Naive thymus-derived CD8-positive, alpha-beta T cell (primary cell): Measurements from ENCODE around the gene XXYLT1. TPM values are rescaled to one million over a fixed set of nuclear protein-coding genes. Genes with fewer than 3 reads are reported as not detected.

Experiments used
- ATAC-seq, 2 donors: fragments of 150-1000 bp; cut with Tn5 transposase in 1 of 2; sonication (Bioruptor Pico), chemical (Tn5 transposase) in 1 of 2; 1 replicate in 1 of 2; 2 replicates in 1 of 2; pipeline ENCODE4 v1.10.0; 2021; ENCODE audit warnings: mild to moderate bottlenecking in 2 of 2, moderate library complexity in 2 of 2
- POLR2A ChIA-PET: fragments of 350-600 bp; sonication (Branson Sonifier 250); formaldehyde crosslinking; loops from one replicate; lab custom pipeline; 2021; ENCODE audit warnings: antibody characterized with exemption; lab: Charles Lee
- DNase-seq, 10 donors: peaks; one replicate each; pipeline versions ENCODE4 v3.0.0 to v3.0.0-alpha.2; 2020 to 2022
- H3K27ac Mint-ChIP-seq, 10 donors: one replicate each; pipeline ENCODE4 v1.8.0; 2020 to 2022; ENCODE audit warnings: mild to moderate bottlenecking in 10 of 10, mixed read lengths in 10 of 10, moderate library complexity in 4 of 10, inconsistent platforms in 1 of 10
- H3K27me3 Mint-ChIP-seq, 5 donors: one replicate each; pipeline ENCODE4 v1.8.0; 2021 to 2022; ENCODE audit warnings: mixed read lengths in 5 of 5
- H3K36me3 Mint-ChIP-seq, 3 donors: one replicate each; pipeline ENCODE4 v1.8.0; 2020 to 2022; ENCODE audit warnings: mixed read lengths in 3 of 3, mild to moderate bottlenecking in 2 of 3, inconsistent platforms in 1 of 3
- H3K4me1 Mint-ChIP-seq, 4 donors: one replicate each; pipeline ENCODE4 v1.8.0; 2021 to 2022; ENCODE audit warnings: mixed read lengths in 4 of 4
- H3K4me3 Mint-ChIP-seq, 10 donors: one replicate each; pipeline ENCODE4 v1.8.0; 2020 to 2022; ENCODE audit warnings: mild to moderate bottlenecking in 10 of 10, mixed read lengths in 10 of 10, moderate library complexity in 6 of 10, inconsistent platforms in 1 of 10
- H3K9me3 Mint-ChIP-seq, 9 donors: one replicate each; pipeline ENCODE4 v1.8.0; 2020 to 2022; ENCODE audit warnings: mixed read lengths in 9 of 9, mild to moderate bottlenecking in 3 of 9, inconsistent platforms in 1 of 9, moderate library complexity in 1 of 9
- polyA plus RNA-seq, 3 donors: library from polyadenylated mRNA; unstranded; fragments of 300-500 nt; fragmentation: Illumina TruSeq; gene quantifications; one replicate each; pipeline ENCODE4 v1.2.3, GENCODE V29; 2021
- total RNA-seq, 8 experiments: library from RNA in 2 of 8; stranded (reverse) in 2 of 8; gene quantifications; one replicate each; pipeline ENCODE4 v1.2.3 and lab custom pipeline; 2021 to 2026

Gene XXYLT1
- total and polyA plus RNA-seq, 5 experiments from 2014 or later: 5.4 to 8.3 (median 6.3) TPM

DNA sequence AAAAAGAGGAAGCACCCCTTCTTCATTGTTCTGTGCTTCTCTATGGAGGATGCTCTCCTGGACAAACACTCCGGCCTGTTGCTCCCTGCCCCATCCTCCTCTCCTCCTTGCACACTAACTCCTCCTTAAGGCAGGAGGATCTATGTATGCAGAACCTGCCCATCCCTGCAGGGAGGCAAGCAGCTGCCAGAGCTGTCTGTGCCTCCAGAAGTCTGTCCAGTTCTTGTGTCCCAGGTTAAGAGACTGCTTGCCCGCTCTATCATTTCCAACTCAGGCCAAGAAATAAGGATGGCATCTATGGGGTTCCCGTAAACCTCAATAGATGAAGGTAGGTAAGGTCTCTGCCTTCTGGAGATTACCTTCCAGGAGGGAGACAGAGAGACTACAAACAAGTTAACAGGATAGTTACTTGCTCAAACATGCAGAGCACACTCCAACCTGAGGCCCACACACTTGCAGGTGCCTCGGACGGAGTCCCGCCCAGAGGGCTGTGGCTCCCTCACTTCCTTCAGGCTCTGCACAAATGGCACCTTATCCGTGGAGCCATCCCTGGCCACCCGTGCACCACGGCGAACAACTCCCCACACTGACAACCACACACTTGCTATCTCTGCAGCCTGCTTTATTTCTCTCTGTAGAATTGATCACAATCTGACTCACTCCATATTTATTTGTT is 6.9 kb downstream of the XXYLT1 start:
- H3K4me1 Mint-ChIP-seq: peaks cover 8 to 30% (median 28%) of the 10 kb centered on the region in 4 donors
- no peak for DNase-seq
- H3K4me3 Mint-ChIP-seq: peak overlapping the region in 1 of 10 donors; percentile 2
- ATAC-seq: no peak
- POLR2A ChIA-PET: interaction anchor here (0.7 to 1.0 kb wide), 2 partner anchors 333 to 581 kb away, joined by 3 read pairs; no protein-coding TSS in a partner anchor
- peaks cover 0 to 20% (median 5%) of the 10 kb centered on the region in 3 donors for H3K36me3 Mint-ChIP-seq
- H3K9me3 Mint-ChIP-seq: no peaks in the 10 kb centered on the region
- H3K27me3 Mint-ChIP-seq: no peaks in the 10 kb centered on the region
- H3K27ac Mint-ChIP-seq: peak overlapping the region in 1 of 10 donors; percentile 24

DNA sequence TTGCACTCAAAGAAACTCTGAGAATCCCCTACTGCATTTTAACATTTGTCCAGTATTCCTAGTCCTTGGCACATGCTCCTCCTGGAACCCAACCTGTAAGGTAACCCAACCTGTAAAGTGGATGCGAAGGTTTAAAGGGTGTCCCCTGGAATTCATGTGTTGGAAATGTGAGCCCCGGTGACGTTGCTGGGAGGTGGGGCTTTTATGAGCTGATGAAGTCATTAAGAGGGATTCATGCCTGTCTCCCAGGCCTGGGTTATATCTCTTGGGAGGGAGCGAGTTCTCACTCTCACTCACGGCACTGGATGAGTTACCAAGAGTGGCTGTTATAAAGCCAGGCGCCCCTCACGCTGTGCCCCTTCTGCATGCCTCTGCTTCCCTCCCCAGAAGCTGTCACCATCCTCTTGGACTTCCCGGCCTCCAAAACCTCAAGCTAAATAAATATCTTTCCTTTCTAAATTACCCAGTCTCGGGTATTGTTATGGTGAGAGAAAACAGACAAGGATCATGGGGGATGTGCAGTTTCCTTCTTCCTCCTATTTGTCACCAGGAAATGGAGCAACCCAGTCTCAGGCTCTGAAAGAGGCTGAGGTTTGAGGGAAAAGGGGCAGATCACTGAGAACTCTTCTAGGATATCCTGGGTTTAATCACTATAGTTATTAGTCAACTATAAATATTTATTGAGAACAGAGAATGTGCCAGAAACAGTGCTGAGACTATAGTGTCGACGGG is 7.6 kb downstream of the XXYLT1 start:
- H3K4me1 Mint-ChIP-seq: peaks cover 7 to 33% (median 29%) of the 10 kb centered on the region in 4 donors
- H3K27me3 Mint-ChIP-seq: no peaks in the 10 kb centered on the region
- POLR2A ChIA-PET: interaction anchor here (0.7 to 3.5 kb wide), 2 partner anchors 120 to 591 kb away, joined by 3 to 19 read pairs; partner anchors contain the start of gene LSG1
- DNase-seq (no peak), ATAC-seq (no peak)
- peaks cover 0 to 20% (median 5%) of the 10 kb centered on the region in 3 donors for H3K36me3 Mint-ChIP-seq
- no peak overlapping the region for H3K27ac Mint-ChIP-seq
- no peaks in the 10 kb centered on the region for H3K9me3 Mint-ChIP-seq
- peak overlapping the region in 1 of 10 donors; percentile 6 for H3K4me3 Mint-ChIP-seq

DNA sequence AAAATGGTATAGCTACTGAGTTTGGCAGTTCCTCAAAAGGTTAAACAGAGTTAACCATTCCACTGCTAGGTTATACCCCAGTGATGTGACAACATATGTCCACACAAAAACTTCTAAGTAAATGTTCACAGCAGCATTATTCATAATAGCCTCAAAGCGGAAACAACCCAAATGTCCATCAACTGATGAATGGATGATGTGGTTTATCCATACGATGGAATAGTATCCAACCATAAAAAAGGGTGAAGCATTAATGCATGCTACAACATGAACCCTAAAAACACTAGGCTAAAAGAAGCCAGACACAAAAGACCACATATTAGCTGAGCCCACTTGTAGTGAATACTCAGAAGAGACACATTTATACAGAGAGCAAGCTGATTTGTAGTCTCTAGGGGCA is 9.0 kb downstream of the XXYLT1 start:
- ATAC-seq (no peak), DNase-seq (no peak)
- POLR2A ChIA-PET: interaction anchor here (3.0 to 3.5 kb wide), 2 partner anchors 8 to 589 kb away, joined by 19 to 21 read pairs; partner anchors contain the start of genes LSG1 and XXYLT1
- no peak overlapping the region for H3K27ac Mint-ChIP-seq
- peaks cover 14 to 40% (median 33%) of the 10 kb centered on the region in 4 donors for H3K4me1 Mint-ChIP-seq
- H3K9me3 Mint-ChIP-seq: no peaks in the 10 kb centered on the region
- H3K27me3 Mint-ChIP-seq: no peaks in the 10 kb centered on the region
- no peak overlapping the region for H3K4me3 Mint-ChIP-seq
- H3K36me3 Mint-ChIP-seq: peaks cover 0 to 15% (median 5%) of the 10 kb centered on the region in 3 donors

DNA sequence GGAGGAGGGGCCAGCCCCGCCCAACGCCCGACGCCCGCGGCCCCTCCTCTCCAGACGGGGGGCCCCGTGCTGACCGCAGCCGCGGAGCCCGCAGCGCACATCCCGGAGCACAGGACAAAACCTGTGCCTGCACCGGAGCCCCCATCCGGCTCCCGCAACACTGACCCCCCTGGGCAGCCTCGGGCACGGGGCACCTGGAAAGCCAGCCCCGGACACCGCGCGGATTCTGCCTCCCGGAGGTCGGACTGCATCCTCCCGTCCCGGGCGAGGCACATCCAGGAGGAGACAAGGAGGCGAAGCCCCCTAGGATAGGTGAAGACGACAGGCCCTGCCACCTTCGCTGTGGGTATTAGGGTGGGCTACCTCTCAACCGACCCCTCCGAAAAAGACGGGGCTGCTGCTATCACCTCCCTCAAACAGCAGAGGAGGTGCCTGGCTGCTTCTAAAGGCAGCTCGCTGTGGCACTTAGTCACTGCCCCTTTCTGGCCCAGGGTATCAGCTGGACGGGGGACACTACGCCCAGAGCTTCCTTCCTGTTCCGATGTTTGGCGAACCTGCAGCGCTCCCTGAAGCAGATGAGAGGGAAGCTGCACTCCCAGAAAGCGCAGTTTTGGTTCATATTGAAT is 10.6 kb downstream of the XXYLT1 start:
- Mint-ChIP-seq H3K4me3 (peak overlapping the region; percentile 73 to 89 (median 83)), H3K27ac (peak overlapping the region; percentile 13 to 90 (median 70)), H3K4me1 (peaks cover 17 to 39% (median 33%) of the 10 kb centered on the region in 4 donors), H3K27me3 (no peaks in the 10 kb centered on the region), H3K36me3 (peaks cover 0 to 8% (median 2%) of the 10 kb centered on the region in 3 donors), H3K9me3 (no peaks in the 10 kb centered on the region)
- ATAC-seq (peak; percentile 2 to 14), DNase-seq (no peak)
- POLR2A ChIA-PET: interaction anchor here (0.6 to 3.5 kb wide), 5 partner anchors 10 to 588 kb away, joined by 4 to 21 read pairs (median 10); partner anchors contain the start of genes LSG1 and XXYLT1

DNA sequence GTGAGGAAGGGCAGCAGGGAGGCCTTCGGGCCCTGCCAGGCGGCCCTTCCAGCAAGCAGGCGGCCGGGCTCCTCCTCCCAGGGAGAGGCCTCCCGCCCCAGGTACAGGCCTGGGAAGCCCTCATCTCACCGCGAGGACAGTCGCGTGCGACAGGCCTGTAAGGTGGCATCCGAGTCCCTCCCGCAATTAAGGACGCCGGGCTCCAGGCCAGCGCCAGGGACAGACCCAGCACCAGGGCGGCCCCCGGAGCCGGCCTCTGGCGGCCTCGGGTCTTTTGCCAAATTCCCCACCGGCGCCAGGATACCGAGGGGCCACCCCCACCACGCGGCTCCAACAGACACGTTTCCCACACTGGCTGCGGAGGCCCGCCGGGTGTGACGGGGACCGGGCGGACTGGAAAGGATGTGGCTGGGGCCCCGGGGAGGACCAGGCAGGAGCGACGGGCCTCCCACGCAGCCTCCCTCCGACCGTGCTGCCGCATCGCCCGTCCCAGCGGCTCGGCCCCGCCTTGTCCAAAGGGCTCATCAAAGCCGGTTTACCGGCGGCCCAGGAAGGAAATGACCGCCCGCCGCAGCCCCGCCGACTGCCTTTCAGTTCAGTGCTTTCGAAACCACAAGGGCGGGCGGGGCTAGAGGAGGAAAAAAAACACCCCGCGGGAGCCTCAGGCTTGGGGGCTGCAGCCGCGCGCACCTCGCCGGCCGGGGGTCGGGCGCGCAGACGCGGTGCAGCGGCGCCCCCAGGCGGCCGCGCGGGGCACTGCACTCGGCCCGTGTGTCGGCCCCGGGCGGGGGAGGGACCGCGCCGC is 11.3 kb downstream of the XXYLT1 start:
- Mint-ChIP-seq H3K27me3 (no peaks in the 10 kb centered on the region), H3K4me1 (peaks cover 20 to 39% (median 36%) of the 10 kb centered on the region in 4 donors), H3K27ac (peak overlapping the region; percentile 70 to 95 (median 90)), H3K4me3 (peak overlapping the region; percentile 56 to 76 (median 69)), H3K9me3 (no peaks in the 10 kb centered on the region), H3K36me3 (peaks cover 0 to 1% (median 0%) of the 10 kb centered on the region in 3 donors)
- POLR2A ChIA-PET: interaction anchor here (1.2 to 3.5 kb wide), 6 partner anchors 9 to 587 kb away, joined by 3 to 21 read pairs (median 9); partner anchors contain the start of genes LSG1 and XXYLT1
- ATAC-seq (peak; percentile 80 to 81), DNase-seq (peak; percentile 84 to 95 (median 92))

DNA sequence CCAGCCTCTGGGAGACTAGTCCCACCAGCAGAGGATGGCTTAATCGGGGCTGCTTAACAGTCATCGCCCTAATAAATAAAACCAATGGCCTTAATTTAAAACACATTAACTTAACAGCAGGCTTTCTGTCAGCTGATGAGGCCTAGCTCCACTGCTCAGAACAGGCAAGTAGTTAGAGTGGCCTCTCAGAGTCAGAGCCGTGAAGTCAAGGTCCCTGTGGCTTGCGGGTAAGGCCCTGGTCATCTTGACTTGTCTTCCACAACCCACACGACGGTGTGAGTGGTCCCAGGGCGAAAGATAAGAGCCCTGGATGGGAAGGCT is 11.8 kb downstream of the XXYLT1 start:
- H3K36me3 Mint-ChIP-seq: no peaks in the 10 kb centered on the region
- ATAC-seq (no peak), DNase-seq (no peak)
- H3K4me1 Mint-ChIP-seq: peaks cover 20 to 42% (median 35%) of the 10 kb centered on the region in 4 donors
- POLR2A ChIA-PET: interaction anchor here (0.8 to 1.4 kb wide), 5 partner anchors 8 to 576 kb away, joined by 3 to 8 read pairs (median 4); partner anchors contain the start of gene XXYLT1
- no peaks in the 10 kb centered on the region for H3K9me3 Mint-ChIP-seq
- H3K4me3 Mint-ChIP-seq: peak overlapping the region; percentile 26 to 76 (median 48)
- peak overlapping the region; percentile 80 to 94 (median 90) for H3K27ac Mint-ChIP-seq
- no peaks in the 10 kb centered on the region for H3K27me3 Mint-ChIP-seq

DNA sequence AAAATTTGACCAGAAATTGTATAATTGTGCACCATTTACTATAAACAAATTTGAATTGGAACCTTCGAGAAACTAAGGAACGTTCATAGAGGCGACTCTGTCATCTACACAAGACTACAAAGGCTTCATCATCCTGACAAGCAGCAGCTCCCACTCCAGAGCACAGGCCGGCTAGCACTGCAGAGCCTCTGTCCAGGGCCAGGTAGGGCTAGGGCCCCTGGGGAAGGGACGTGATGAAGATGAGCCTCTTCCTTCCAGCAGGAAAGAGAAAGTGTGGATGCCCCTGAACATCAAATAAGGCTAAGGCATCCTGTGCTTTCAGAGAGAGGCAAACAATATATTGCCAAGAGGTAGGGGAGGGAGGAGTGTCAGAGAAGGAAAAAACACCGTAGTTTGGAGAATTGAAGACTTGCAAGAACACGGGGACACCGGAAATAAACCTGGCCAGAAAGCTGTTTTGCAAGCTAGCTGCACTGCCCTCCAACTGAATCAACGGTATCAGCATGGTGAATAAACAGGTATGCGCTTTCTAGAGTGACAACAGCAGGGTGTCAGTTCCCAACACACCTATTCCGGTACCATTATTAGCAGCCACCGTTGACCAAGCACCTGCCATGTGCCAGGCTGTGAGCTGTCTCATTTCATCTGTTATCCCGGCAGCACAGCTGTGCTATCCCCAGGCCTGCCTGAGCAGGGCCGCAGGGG is 12.4 kb downstream of the XXYLT1 start:
- ATAC-seq (no peak), DNase-seq (peak in 2 of 10 donors; percentile 21 to 30)
- POLR2A ChIA-PET: interaction anchor here (0.8 to 1.4 kb wide), 6 partner anchors 8 to 614 kb away, joined by 3 to 8 read pairs (median 4); partner anchors contain the start of gene XXYLT1
- Mint-ChIP-seq H3K27me3 (no peaks in the 10 kb centered on the region), H3K36me3 (no peaks in the 10 kb centered on the region), H3K27ac (peak overlapping the region; percentile 80 to 94 (median 90)), H3K9me3 (no peaks in the 10 kb centered on the region), H3K4me3 (peak overlapping the region; percentile 26 to 76 (median 48)), H3K4me1 (peaks cover 20 to 42% (median 34%) of the 10 kb centered on the region in 4 donors)

DNA sequence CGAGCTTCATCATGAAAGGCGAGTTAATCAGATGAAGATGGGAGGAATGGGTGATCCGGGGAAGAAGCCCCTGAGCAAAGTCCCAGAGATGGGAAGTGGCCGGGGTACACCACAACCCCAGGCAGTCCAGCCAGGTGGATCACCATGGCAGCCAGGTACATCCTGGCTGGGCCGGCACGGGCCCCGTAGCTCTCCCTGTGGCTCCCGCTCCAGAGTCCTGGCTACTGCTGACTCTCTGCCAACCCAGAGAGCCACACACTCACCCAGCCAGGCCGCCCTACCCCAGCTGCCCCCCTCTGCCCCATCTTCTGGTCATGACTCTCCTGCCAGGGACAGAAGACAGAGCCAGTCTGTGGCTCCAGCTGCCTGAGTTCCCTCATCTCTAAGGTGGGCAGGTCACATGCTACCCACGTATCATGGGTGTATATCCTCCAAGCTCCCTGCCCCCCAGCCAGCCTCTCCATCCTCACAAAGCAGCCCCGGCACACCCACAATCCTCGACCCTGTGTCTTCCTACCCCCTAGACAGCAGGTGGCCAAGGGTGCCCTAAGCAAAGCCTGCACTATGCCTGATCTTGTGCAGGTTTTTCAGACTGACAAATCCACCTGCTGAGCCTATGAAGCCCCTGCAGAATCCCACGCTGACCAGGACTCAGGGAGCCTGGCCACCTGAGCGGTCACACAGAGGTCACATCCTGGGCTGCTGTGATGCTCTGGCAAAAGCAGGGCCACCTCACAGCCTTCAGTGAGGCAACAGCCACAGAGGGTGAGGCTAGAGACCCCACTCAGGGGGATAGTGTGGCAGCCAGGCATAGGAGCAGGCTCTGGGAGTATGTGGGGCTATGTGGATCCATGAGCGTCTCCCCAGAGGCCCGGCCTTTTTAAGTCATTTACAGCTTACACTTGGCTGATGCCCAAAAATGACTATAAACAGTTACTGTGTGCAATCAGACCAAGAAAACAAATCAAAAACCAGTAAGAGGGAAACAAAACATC is 13.2 kb downstream of the XXYLT1 start:
- POLR2A ChIA-PET: interaction anchor here (0.8 to 1.8 kb wide), 4 partner anchors 96 to 613 kb away, joined by 3 to 5 read pairs (median 4); partner anchors contain the start of gene LSG1
- Mint-ChIP-seq H3K9me3 (no peaks in the 10 kb centered on the region), H3K27ac (peak overlapping the region; percentile 80 to 94 (median 90)), H3K27me3 (no peaks in the 10 kb centered on the region), H3K36me3 (no peaks in the 10 kb centered on the region), H3K4me3 (peak overlapping the region in 7 of 10 donors; percentile 26 to 60 (median 29)), H3K4me1 (peaks cover 20 to 43% (median 34%) of the 10 kb centered on the region in 4 donors)
- no peak for DNase-seq
- no peak for ATAC-seq

DNA sequence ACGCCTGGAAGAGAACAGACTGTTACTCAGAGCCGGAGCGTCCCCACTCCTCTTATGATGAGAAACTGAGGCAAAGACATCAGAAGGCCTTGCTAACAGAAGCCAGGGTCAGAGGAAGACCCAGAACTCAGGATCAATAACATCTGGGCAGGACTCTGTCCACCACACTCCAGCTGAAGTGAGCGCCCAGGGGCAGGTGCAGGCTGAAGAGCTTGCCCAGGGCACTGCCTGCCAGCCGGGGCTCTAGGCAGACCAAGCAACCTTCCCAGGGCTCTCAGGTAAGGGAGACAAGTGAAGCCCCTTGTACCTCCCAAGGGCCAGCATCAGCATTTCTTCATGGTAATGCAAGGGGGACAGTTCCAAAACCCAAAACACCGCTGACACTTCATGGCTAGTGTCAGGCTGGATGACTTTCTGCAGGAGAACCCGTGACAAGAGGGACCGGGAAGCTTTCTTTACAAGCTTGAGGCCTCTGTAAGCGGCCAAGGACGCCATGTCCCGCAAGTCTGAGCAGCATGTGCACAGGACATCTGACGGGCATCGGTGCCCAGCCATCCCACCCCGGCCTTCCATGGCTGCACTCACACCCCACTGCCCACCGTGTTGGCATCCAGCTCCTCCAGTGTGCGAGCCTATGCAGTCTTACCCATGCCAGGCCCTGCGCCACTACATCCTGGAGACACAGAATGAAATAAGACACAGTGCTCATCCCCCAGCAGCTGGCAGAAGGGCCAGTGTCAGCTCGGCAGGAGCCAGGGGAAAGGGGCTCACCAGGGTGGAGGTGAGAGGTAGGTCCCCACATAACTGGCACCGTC is 14.1 kb downstream of the XXYLT1 start:
- no peaks in the 10 kb centered on the region for H3K36me3 Mint-ChIP-seq

More for the DNA sequence above, 14.1 kb downstream of the XXYLT1 start:
- DNase-seq: no peak
- peak overlapping the region; percentile 35 to 90 (median 78) for H3K27ac Mint-ChIP-seq
- no peak overlapping the region for H3K4me3 Mint-ChIP-seq
- POLR2A ChIA-PET: interaction anchor here (1.8 kb wide), 1 partner anchor 585 kb away, joined by 5 read pairs; the partner anchor contains the start of gene LSG1
- no peaks in the 10 kb centered on the region for H3K9me3 Mint-ChIP-seq
- no peaks in the 10 kb centered on the region for H3K27me3 Mint-ChIP-seq
- no peak for ATAC-seq
- H3K4me1 Mint-ChIP-seq: peaks cover 20 to 45% (median 37%) of the 10 kb centered on the region in 4 donors
